K562 (cell line): ENCODE data around the gene ASMTL.

Experiments used
- ATF6 ChIP-seq: sonication (generic); formaldehyde crosslinking; IDR thresholded peaks from 2 replicates; pipeline ENCODE4 v1.4.0; 2020; ENCODE audit warnings: mild to moderate bottlenecking, missing genetic modification reagents
- CTCF ChIP-seq, 3 experiments: IDR thresholded peaks in 2 of 3; conservative IDR thresholded peaks in 1 of 3; 2 replicates each; pipeline ENCODE4 v1.5.1; 2011 to 2012; ENCODE audit warnings: low read length in 3 of 3, mild to moderate bottlenecking in 3 of 3, control low read depth in 2 of 3, improper control_type of control experiment in 1 of 3, inconsistent platforms in 1 of 3, low read depth in 1 of 3, mixed read lengths in 1 of 3, moderate library complexity in 1 of 3; ENCODE audit not compliant: insufficient read depth in 2 of 3
- EZH2 ChIP-seq: IDR thresholded peaks from 2 replicates; pipeline ENCODE4 v1.6.1; 2012; ENCODE audit warnings: low read depth, mild to moderate bottlenecking, inconsistent platforms, low read length, borderline replicate concordance
- GTF2F1 ChIP-seq: IDR thresholded peaks from 2 replicates; pipeline ENCODE4 v1.6.1; 2011; ENCODE audit warnings: low read depth, low read length, improper control_type of control experiment
- HLTF ChIP-seq: fragments of 450-650 bp; IDR thresholded peaks from 2 replicates; pipeline ENCODE4 v1.6.1; 2016
- POLR2A ChIP-seq: fragments of 450-650 bp; conservative IDR thresholded peaks from 2 replicates; pipeline ENCODE4 v1.6.1; 2016
- SP1 ChIP-seq: sonication (generic); formaldehyde crosslinking; IDR thresholded peaks from 2 replicates; pipeline ENCODE4 v1.8.1; 2022; ENCODE audit warnings: mild to moderate bottlenecking, missing genetic modification reagents
- ZBTB5 ChIP-seq: fragments of 450-650 bp; IDR thresholded peaks from 2 replicates; pipeline ENCODE4 v1.6.1; 2017; ENCODE audit warnings: antibody characterized with exemption

- no peak for TF ChIP-seq HLTF
- no peak for TF ChIP-seq CTCF (IDR thresholded peaks at IDR 0.05 in 2 of 3, conservative IDR thresholded peaks at IDR 0.05 in 1 of 3; ENCODE audit: insufficient read depth in 2 of 3, low read depth in 1 of 3, low read length in 3 of 3)
- TF ChIP-seq POLR2A, result no peak
- no peak for TF ChIP-seq ZBTB5
- no peak for TF ChIP-seq ATF6 (CRISPR knock-in tag)
- no peak for TF ChIP-seq EZH2
- no peak for TF ChIP-seq GTF2F1
- TF ChIP-seq SP1 (CRISPR knock-in tag), result no peak
These were observed 10.9 kb upstream of the ASMTL start for GRCh38 chrX:1463581-1463980.
